ENCODE results near the gene SLC25A14. TPM values are rescaled to one million over a fixed set of nuclear protein-coding genes. Genes with fewer than 3 reads are reported as not detected.
"Not testable (repeated sequence)": the region's sequence is repeated elsewhere in the genome, so short reads cannot be mapped to it uniquely, and the experiment has no call there.

Gene SLC25A14
- total RNA-seq (2014; rRNA removed; shearing (Covaris generic)), result 14.1 and 24.4 TPM in 2 replicates

- peak; percentile 83 for DNase-seq (ENCODE audit: low read depth)
Observed at GRCh38 chrX:130339408-130340222, at the start of gene SLC25A14. Gene SLC25A14, plus strand, starts transcription at chrX:130339919. Its CDS starts 360 bp downstream, at chrX:130340279.

- no peak for DNase-seq (ENCODE audit: low read depth)
Observed at GRCh38 chrX:130295519-130296296, 44.0 kb upstream of the SLC25A14 start.

DNA sequence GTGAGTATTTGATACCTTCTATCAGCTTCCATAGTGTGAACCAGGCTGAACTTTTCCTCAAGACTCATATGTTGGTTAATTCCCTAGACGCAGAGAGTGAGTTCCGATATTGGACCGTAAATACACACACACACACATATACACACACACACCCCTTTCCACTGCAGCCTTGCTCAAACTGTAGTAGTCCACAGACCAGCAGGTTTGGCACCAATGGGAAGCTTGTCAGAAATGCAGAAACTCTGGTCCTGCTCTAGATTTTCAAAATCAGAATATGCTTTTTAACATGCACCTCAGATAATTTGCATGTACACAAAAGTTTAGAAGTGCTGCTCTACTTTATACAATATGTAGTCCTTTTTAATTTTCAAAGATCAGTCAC lies 43.4 kb upstream of the SLC25A14 start:
- DNase-seq (ENCODE audit: low read depth), result no peak

- peak; percentile 7 for DNase-seq (ENCODE audit: low read depth)
Observed at GRCh38 chrX:130296743-130297142, 43.0 kb upstream of the SLC25A14 start.

- no peak for DNase-seq (ENCODE audit: low read depth)
Observed at GRCh38 chrX:130299279-130300009, 40.3 kb upstream of the SLC25A14 start.

- DNase-seq (ENCODE audit: low read depth), result no peak
Observed at GRCh38 chrX:130300010-130300282, 39.8 kb upstream of the SLC25A14 start.

DNA sequence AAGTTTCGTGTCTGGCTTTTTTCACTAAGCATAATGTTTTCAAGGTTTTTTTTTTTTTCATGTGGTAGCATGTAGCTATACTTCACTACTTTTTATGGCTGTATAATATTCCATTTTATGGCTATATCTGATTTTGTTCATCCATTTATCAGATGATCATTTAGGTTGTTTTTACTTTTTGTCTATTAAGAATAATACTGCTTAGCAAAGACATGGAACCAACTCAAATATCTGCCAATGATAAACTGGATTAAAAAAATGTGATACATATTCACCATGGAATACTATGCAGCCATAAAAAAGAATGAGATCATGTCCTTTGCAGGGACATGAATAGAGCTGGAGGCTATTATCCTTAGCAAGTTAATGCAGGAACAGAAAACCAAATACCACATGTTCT lies 38.3 kb upstream of the SLC25A14 start:
- no peak for DNase-seq (ENCODE audit: low read depth)

DNA sequence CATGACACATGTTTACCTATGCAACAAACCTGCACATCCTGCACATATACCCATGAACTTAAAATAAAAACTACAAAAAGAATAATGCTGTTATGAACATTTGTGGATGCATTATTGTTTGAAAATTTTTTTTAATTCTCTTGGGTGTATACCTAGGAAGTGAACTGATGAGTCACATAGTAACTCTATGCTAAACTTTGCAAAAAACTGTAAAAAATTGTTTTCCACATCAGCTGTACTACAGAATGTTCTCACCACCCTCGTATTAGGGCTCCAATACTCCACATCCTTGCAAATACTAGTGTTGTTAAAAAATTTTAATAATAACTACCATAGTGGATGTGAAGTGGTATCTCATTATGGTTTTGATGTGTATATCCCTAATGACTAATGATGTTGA lies 37.7 kb upstream of the SLC25A14 start:
- DNase-seq (ENCODE audit: low read depth), result no peak

GRCh38 chrX:130304587-130305368 lies 34.9 kb upstream of the SLC25A14 start:
- DNase-seq (ENCODE audit: low read depth), result no peak

DNA sequence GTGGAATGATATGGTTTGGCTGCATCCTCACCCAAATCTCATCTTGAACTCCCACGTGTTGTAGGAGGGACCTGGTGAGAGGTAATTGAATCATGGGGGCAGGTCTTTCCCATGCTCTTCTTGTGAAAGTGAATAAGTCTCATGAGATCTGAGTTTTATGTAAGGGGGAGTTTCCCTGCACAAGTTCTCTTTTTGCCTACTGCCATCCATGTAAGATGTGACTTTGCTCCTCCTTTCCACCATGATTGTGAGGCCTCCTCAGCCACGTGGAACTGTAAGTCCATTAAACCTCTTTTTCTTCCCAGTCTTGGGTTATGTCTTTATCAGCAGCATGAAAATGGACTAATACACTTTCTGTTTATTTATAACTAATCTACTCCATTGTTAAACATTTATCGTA lies 19.8 kb upstream of the SLC25A14 start:
- not testable (repeated sequence) for DNase-seq (ENCODE audit: low read depth)

- DNase-seq (ENCODE audit: low read depth), result no peak
Observed at GRCh38 chrX:130321550-130321949, 18.2 kb upstream of the SLC25A14 start.

GRCh38 chrX:130330146-130330545 lies 9.6 kb upstream of the SLC25A14 start:
- DNase-seq (ENCODE audit: low read depth), result no peak

GRCh38 chrX:130330706-130331105 lies 9.0 kb upstream of the SLC25A14 start:
- DNase-seq (ENCODE audit: low read depth), result peak; percentile 43

GRCh38 chrX:130336531-130336930 lies 3.2 kb upstream of the SLC25A14 start:
- no peak for DNase-seq (ENCODE audit: low read depth)

- not testable (repeated sequence) for DNase-seq (ENCODE audit: low read depth)
Observed at GRCh38 chrX:130338869-130339268, 850 bp upstream of the SLC25A14 start.

- no peak for DNase-seq (ENCODE audit: low read depth)
Observed at GRCh38 chrX:130340271-130340670, 552 bp downstream of the SLC25A14 start.

DNA sequence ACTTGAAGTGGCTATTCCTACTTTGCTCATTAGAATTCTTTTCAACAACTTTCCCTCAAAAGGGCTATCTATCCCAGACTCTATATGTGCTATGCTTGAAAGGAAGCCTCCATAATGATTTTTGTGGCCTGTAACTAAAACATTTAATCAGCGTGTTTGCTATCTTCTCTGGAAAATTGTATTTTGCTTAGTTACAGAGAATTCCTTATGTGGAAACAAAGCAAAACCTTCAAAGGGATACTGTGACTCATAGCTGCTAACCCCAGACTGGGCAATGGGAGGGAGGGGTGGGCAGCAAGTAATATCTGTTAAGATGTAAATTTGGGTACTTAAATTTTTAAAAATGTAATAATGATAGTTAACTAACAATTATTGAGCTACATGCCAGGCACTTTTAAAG lies 3.7 kb downstream of the SLC25A14 start:
- DNase-seq (ENCODE audit: low read depth), result no peak

- DNase-seq (ENCODE audit: low read depth), result no peak
Observed at GRCh38 chrX:130347321-130347720, 7.6 kb downstream of the SLC25A14 start.

- DNase-seq (ENCODE audit: low read depth), result no peak
Observed at GRCh38 chrX:130351567-130351966, 11.8 kb downstream of the SLC25A14 start.

- DNase-seq (ENCODE audit: low read depth), result not testable (repeated sequence)
Observed at GRCh38 chrX:130352050-130352449, 12.3 kb downstream of the SLC25A14 start.

GRCh38 chrX:130376077-130376476 lies 36.4 kb downstream of the SLC25A14 start:
- no peak for DNase-seq (ENCODE audit: low read depth)
